Thyroid gland (tissue), 4 donors: ENCODE measurements around the gene NECTIN2.

Experiments
- POLR2A ChIP-seq, 2 donors: fragments of 450-650 bp; IDR thresholded peaks; one replicate each; pipeline ENCODE4 v1.6.1; 2017; ENCODE audit warnings: antibody characterized with exemption in 2 of 2, mild to moderate bottlenecking in 2 of 2, moderate library complexity in 1 of 2
- TF ChIP-seq, protein P1 (sequence below), 6 experiments: fragments of 200-600 bp in 3 of 6; fragments of 450-650 bp in 3 of 6; sonication (generic) in 3 of 6; IDR thresholded peaks; one replicate each; pipeline ENCODE4 v1.5.1; 2016 to 2019; ENCODE audit warnings: antibody characterized with exemption in 6 of 6, mild to moderate bottlenecking in 2 of 6, inconsistent platforms in 1 of 6, moderate library complexity in 1 of 6

DNA sequence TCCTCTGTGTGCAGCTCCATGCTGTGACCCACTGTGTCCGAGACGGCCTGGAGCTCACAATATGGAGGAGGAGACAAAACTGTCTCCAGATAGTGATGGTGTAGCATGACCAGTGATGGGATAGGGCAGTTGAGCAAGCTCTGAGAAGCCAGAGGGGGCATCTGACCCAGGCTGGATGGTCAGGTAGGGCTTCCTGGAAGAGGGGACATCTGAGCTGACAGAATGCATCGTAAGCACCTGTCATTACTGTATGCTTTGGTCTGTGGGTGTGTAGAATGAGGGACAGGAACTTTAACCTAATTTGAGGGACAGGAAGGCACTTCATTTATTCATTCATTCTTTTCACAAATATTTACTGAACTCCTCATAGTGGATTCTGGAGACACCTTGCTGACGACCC is 38.5 kb downstream of the NECTIN2 start:
- TF ChIP-seq, protein P1, sequence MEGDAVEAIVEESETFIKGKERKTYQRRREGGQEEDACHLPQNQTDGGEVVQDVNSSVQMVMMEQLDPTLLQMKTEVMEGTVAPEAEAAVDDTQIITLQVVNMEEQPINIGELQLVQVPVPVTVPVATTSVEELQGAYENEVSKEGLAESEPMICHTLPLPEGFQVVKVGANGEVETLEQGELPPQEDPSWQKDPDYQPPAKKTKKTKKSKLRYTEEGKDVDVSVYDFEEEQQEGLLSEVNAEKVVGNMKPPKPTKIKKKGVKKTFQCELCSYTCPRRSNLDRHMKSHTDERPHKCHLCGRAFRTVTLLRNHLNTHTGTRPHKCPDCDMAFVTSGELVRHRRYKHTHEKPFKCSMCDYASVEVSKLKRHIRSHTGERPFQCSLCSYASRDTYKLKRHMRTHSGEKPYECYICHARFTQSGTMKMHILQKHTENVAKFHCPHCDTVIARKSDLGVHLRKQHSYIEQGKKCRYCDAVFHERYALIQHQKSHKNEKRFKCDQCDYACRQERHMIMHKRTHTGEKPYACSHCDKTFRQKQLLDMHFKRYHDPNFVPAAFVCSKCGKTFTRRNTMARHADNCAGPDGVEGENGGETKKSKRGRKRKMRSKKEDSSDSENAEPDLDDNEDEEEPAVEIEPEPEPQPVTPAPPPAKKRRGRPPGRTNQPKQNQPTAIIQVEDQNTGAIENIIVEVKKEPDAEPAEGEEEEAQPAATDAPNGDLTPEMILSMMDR (IDR thresholded peaks at IDR 0.05) = no peak
- TF ChIP-seq POLR2A (IDR thresholded peaks at IDR 0.05) = no peak
